ENCODE measurements around the gene UBAC1.

- TF ChIP-seq CTCF (conservative IDR thresholded peaks at IDR 0.05) (no peak), ZFX (IDR thresholded peaks at IDR 0.05) (no peak)
These were observed 4.1 kb upstream of the UBAC1 start for GRCh38 chr9:135965124-135965756.
